Motor neuron (in vitro differentiated cells): ENCODE measurements around the gene SRSF4. TPM values are rescaled to one million over a fixed set of nuclear protein-coding genes. Genes with fewer than 3 reads are reported as not detected.

Experiments used
- ATAC-seq, 8 experiments: fragments of 200-7000 bp; cut with Tn5 transposase; replicated peaks in 6 of 8; 2 replicates each; pipeline ENCODE4 v1.8.0; 2021; ENCODE audit warnings: mild to moderate bottlenecking in 8 of 8, moderate library complexity in 8 of 8
- H3K27ac ChIP-seq, 2 donors: fragments of 250-450 bp; sonication (Bioruptor Pico); 2 replicates each; pipeline ENCODE4 v1.9.0; 2021; ENCODE audit warnings: antibody characterized with exemption in 2 of 2, mild to moderate bottlenecking in 2 of 2, moderate library complexity in 1 of 2
- H3K4me1 ChIP-seq, 2 donors: fragments of 250-450 bp; sonication (Bioruptor Pico); replicated peaks in 1 of 2; 2 replicates each; pipeline ENCODE4 v1.6.1; 2021; ENCODE audit warnings: antibody characterized with exemption in 2 of 2, mild to moderate bottlenecking in 2 of 2, moderate library complexity in 1 of 2
- H3K4me3 ChIP-seq, 5 donors: fragments of 250-450 bp; sonication (Bioruptor Pico); 2 replicates each; pipeline ENCODE4 v1.9.0; 2021; ENCODE audit warnings: antibody characterized with exemption in 5 of 5, mild to moderate bottlenecking in 5 of 5, moderate library complexity in 4 of 5
- WGBS, 10 experiments: fragments of 450-650 bp; shearing (Covaris generic); methylation state at CpG; one replicate each; pipeline ENCODE4 v1.0.0; 2022; 5-methylcytosine and 5-hydroxymethylcytosine counted together
- in situ Hi-C, 9 experiments: fragments of 400-800 bp; cut with MboI; loops; one replicate each; pipeline ENCODE4 v1.15.0; 2021; ENCODE audit warnings: low sequenced_read_pairs in 9 of 9, low pct_unique_long_range_greater_than_20kb in 2 of 9; ENCODE audit not compliant: unreplicated experiment in 9 of 9
- total RNA-seq, 8 experiments: library from RNA; unstranded; fragments of 300-600 nt; gene quantifications; 2 replicates each; pipeline versions ENCODE4 v1.2.3 to v1.2.4, GENCODE V29; 2022

Gene SRSF4
- total RNA-seq, 8 experiments from 2014 or later = 43.5 to 98.4 (median 79.6) TPM

DNA sequence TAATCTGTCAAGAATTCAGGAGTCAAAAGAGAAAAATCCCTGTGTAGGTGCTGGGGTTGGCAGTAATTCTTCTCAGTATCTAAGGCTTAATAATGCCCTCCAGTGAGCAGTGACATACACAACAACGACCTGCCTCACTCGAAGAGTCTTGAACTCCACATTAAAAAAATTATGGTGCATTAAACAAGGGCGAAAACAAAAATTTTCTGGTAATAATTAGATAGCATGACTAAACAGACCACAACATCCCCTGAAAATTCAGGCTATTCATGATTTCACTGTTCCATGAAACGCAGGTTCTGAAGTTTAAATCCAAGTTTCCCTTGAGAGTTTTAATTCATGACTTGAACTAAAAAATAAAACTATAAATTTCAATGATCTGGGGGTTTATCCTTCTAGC is 5.1 kb downstream of the SRSF4 start:
- ATAC-seq = no peak
- H3K4me1 ChIP-seq = peaks cover 12 to 17% of the 10 kb centered on the region in 2 donors
- WGBS, 10 experiments = 6 to 89% (median 63%) methylated on average over 1 to 4 of the region's 4 CpGs
- in situ Hi-C loops = loop anchor here in 6 of 9 experiments (25.0 kb wide), 1 partner anchor 289 kb away; no protein-coding TSS in a partner anchor
- H3K4me3 ChIP-seq = no peak overlapping the region
- no peak overlapping the region for H3K27ac ChIP-seq

DNA sequence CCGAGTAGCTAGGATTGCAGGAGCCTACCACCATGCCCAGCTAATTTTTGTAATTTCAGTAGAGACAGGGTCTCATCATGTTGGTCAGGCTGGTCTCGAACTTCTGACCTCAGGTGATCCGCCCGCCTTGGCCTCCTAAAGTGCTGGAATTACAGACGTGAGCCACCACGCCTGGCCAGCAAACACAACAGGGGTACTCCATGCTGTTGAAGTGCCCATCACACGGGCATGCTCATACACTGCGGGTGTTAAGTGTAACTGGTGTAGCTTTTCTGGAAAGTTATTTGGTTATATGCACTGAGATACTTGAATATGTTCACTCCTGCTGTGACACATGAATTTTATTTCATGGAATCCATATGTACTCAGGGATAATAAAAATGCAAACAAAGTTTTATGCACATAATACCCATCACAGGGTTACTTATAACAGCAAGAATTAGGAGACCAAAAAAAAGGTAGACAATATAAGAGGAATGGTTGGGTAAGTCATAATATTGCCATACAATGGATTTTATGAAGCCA is 9.2 kb downstream of the SRSF4 start:
- 53 to 100% (median 100%) methylated on average over 1 to 6 of the region's 8 CpGs; no CpG with 5 or more reads in 5 of the 10 experiments for WGBS, 10 experiments
- in situ Hi-C loops = no loop called here

DNA sequence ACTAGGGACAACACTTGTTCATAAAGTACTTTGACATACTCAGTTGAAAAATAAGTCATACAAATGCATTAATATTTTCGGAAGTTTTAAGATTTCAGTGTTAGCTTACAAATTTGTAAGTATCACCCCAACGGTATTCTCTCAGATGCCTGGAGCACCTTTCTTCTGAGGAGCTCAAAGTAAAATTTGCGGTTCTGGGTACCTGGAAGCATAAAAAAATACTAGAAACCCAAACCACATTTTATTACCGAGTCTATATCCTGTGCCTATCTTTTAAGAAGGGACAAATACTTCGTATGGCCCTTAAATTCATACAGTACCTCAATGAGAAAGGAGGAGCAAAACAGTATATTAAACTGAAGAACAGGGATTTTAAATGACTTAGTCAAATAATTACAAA is 10.2 kb downstream of the SRSF4 start:
- peaks cover 4 to 8% of the 10 kb centered on the region in 2 donors for H3K4me1 ChIP-seq
- in situ Hi-C loops = no loop called here
- no peak overlapping the region for H3K4me3 ChIP-seq
- no peak for ATAC-seq
- no peak overlapping the region for H3K27ac ChIP-seq
- WGBS, 10 experiments = 76 to 100% (median 90%) methylated on average over 1 to 5 of the region's 5 CpGs

More for the DNA sequence above, 9.2 kb downstream of the SRSF4 start:
- no peak overlapping the region for H3K27ac ChIP-seq
- H3K4me3 ChIP-seq = no peak overlapping the region
- H3K4me1 ChIP-seq = peaks cover 4 to 8% of the 10 kb centered on the region in 2 donors
- ATAC-seq = peak in 2 of 8 experiments; percentile 22 to 83

DNA sequence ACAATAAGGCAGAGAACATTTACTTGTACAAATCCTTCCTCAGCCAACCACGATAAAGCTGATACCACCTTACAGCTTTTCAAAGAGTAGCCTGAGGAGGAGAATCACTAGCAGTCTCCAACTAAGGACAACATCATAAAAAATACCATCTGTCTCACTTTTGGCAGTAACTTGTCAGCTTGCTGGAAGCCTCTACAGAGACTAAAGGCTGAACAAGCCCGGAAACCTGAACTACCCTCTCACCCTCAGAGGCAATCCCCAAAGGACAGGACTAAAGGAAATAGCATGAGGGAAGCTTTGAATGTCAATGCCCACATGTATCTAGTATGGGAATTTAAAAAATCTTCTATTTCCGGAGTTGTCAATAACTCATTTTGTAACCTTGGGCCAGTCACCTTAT is 10.6 kb downstream of the SRSF4 start:
- no peak overlapping the region for H3K27ac ChIP-seq
- peaks cover 4 to 8% of the 10 kb centered on the region in 2 donors for H3K4me1 ChIP-seq
- WGBS, 10 experiments = 0 to 83% (median 42%) methylated on average over 1 to 3 of the region's 3 CpGs; no CpG with 5 or more reads in 3 of the 10 experiments
- ATAC-seq = peak in 2 of 8 experiments; percentile 30 to 33
- H3K4me3 ChIP-seq = no peak overlapping the region
- in situ Hi-C loops = no loop called here

DNA sequence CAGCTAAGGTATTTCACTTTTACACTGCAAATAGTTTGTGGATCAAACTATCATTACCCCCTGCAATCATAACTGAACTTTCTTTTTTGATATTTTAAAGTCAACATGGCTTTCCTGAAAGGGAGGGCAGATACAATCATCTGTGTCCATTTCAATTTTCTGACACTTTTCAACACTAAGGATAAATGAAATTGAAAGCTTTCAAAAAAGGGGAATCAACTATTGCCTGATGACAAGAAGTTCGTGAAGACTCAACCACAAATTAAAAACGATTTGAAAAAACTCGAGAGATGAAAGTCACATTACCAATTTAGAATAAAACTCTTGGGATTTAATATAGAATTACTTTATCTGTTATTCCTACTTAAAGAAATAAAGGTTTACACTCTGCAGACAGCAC is 11.7 kb downstream of the SRSF4 start:
- peaks cover 4 to 8% of the 10 kb centered on the region in 2 donors for H3K4me1 ChIP-seq
- in situ Hi-C loops = no loop called here
- H3K4me3 ChIP-seq = no peak overlapping the region
- ATAC-seq = no peak
- no peak overlapping the region for H3K27ac ChIP-seq
- WGBS, 10 experiments = 24 to 100% (median 82%) methylated on average over 2 to 3 of the region's 3 CpGs; no CpG with 5 or more reads in 1 of the 10 experiments

DNA sequence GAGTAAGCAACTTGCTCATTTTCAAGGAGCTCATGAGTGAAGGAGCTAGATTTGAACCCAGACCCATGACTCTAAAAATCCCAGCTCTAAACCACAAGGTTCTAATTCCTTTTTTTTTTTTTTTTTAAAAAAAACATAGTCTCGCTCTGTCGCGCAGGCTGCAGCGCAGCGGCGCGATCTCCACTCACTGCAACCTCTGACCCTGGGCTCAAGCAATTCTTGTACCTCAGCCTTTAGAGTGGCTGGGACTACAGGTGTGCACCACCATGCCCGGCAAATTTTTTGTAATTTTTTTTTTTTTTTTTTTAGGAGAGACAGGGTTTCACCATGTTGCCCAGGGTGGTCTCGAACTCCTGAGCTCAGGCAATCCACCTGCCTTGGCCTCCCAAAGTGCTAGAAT is 13.8 kb downstream of the SRSF4 start:
- H3K4me1 ChIP-seq = peaks cover 17 to 19% of the 10 kb centered on the region in 2 donors
- no peak overlapping the region for H3K4me3 ChIP-seq
- ATAC-seq = no peak
- in situ Hi-C loops = no loop called here
- no peak overlapping the region for H3K27ac ChIP-seq
- 93 to 100% (median 97%) methylated on average over 1 to 8 of the region's 9 CpGs; no CpG with 5 or more reads in 1 of the 10 experiments for WGBS, 10 experiments

DNA sequence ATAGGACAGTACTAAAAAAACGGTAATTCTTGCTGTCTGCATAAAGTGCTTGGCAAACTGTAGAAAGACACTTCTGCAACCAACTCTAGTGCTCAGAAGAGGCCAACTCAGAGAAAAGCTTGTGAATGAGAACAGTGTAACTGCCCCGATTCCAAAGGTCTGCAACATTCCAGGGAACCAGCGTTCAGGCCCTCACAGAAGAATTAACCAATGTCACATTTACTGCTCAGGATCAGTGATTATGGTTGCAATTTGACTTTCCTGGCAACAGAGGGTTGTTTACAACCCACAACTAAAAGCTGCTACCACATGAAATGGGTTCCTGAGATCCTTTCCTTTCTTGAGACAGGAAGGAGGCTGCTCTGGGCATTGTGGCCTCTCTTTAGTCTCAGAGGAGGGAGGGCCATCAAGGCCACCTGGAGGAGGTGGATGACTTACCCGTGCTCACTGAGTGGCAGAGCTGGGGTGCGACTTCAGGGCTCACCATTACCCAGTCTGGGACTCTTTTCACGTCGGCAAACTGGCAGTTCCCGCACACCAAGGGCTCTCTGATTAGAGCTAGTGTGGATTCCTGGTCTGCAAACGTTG is 15.3 kb downstream of the SRSF4 start:
- no peak for ATAC-seq

DNA sequence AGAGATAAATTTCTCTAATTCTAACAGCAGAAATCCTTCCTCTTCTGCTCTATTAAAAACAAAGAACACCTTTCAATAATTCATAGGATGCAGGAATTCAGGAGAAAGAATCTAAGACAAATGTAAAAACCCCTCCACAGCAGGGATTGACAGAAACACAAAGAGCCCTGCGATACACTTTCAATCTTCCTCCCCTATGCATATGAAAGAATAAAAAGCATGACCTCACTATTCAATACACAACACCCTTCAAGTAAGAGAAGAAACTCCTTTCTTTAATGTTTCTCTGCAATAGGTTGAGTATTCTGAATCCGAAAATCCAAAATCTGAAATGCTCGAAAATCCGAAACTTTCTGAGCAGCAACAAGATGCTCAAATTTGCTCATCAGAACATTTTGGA is 17.1 kb downstream of the SRSF4 start:
- ATAC-seq = peak in 4 of 8 experiments; percentile 24 to 60 (median 30)
- in situ Hi-C loops = no loop called here
- Histone ChIP-seq H3K4me3 (no peak overlapping the region), H3K4me1 (peaks cover 11 to 13% of the 10 kb centered on the region in 2 donors), H3K27ac (no peak overlapping the region)
- 5 to 87% (median 70%) methylated on average over 1 to 4 of the region's 4 CpGs; no CpG with 5 or more reads in 2 of the 10 experiments for WGBS, 10 experiments

More for the DNA sequence above, 15.3 kb downstream of the SRSF4 start:
- H3K4me1 ChIP-seq = peaks cover 15 to 17% of the 10 kb centered on the region in 2 donors
- in situ Hi-C loops = no loop called here
- H3K27ac ChIP-seq = no peak overlapping the region
- H3K4me3 ChIP-seq = no peak overlapping the region
- WGBS, 10 experiments = 17 to 100% (median 77%) methylated on average over 1 to 8 of the region's 9 CpGs; no CpG with 5 or more reads in 1 of the 10 experiments

DNA sequence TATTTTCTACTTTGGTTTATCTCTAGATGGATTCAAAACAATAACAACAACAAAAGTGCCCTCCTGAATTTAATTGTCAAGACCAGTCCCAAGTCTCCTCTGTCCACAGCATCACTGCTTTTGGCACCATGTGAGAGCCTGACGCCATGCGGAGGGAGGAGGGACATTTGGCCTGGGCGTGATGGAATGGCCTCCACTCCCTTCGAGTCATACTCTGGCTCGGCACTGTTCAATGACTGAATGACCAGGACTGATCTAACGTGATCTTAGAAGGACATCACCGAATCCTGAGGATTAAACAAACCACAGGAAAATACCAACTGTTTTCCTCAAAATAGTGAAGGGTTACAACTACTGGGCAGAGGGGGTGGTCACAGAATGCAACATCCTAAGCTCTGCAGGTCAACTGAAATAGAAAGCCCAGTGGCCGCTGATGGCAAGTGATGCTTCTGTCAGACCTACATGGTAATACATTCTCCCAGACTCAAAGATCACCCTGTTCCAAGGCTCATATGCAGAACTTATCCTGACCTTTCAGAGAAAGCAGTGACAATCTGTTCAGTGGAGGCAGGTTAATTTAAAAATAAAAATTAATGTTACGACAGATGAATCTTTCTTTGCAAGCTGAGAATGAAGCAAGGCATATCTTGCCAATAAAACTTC is 19.1 kb downstream of the SRSF4 start:
- Histone ChIP-seq H3K4me3 (no peak overlapping the region), H3K4me1 (peaks cover 11 to 13% of the 10 kb centered on the region in 2 donors), H3K27ac (no peak overlapping the region)
- in situ Hi-C loops = no loop called here
- WGBS, 10 experiments = 65 to 100% (median 88%) methylated on average over 2 to 9 of the region's 9 CpGs; no CpG with 5 or more reads in 3 of the 10 experiments
- ATAC-seq = peak in 3 of 8 experiments; percentile 11 to 80 (median 62)

DNA sequence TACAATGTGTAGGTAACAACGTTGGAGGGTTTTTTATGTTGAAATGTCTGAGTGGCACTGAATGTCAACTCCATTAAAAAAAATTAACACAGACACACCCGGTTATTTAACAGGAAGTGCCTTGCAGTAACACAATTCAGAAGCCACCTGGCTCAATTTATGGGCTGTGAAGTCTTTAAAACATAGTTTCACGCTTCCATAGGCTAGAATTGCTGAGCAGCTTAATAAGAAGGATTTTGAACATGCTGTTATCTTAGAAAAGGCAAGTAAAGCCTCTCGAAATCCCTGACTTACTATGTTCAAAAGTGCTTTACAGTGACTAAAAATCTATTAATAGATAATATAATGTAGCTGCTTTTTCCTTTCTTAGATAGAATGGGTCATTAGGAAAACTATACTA is 19.7 kb downstream of the SRSF4 start:
- no peak overlapping the region for H3K4me3 ChIP-seq
- H3K27ac ChIP-seq = no peak overlapping the region
- in situ Hi-C loops = no loop called here
- no peak for ATAC-seq
- H3K4me1 ChIP-seq = peaks cover 11 to 13% of the 10 kb centered on the region in 2 donors
- WGBS, 10 experiments = 37 to 92% (median 83%) methylated on average over 3 to 4 of the region's 4 CpGs; no CpG with 5 or more reads in 1 of the 10 experiments

DNA sequence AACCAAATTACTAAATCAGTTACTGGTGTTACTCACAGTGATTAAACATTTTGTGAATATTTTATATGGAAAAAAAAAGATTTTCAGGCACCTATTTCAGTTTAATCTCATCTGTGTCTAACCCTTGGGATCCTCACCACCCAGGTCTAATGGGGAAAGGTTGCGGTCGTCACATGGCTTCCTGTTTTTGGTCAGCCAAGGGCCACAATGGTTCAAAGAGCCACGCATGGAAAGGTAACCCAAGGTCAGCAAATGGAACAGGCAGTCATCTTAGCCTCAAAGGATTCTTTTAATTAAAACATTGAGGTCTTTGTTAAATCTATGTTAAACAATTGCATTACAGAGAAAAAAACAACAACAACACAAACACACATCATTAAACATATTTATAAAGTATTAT is 21.9 kb downstream of the SRSF4 start:
- WGBS, 10 experiments = 76 to 100% (median 94%) methylated on average over 1 to 3 of the region's 3 CpGs; no CpG with 5 or more reads in 1 of the 10 experiments
- Histone ChIP-seq H3K4me3 (no peak overlapping the region), H3K27ac (no peak overlapping the region), H3K4me1 (peaks cover 10 to 12% of the 10 kb centered on the region in 2 donors)
- in situ Hi-C loops = no loop called here
- ATAC-seq = no peak

DNA sequence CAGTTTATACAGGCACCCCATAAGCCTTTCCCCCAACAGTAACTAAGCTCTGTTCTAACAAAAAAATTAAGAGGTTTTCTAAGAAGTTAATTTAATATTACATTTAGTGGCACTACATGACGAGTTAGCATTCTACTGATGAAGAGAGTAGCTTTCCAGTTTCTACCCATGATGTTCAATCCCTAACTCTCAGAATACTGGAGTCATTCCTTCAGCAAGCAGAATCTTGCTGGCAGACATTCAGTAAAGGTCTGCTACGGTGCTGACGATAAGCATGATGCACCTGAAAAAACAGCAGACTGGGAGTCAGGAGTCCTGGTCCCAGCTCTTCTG is 24.5 kb downstream of the SRSF4 start:
- no peak for ATAC-seq
- no peak overlapping the region for H3K27ac ChIP-seq
- no peak overlapping the region for H3K4me3 ChIP-seq
- in situ Hi-C loops = no loop called here
- H3K4me1 ChIP-seq = no peaks in the 10 kb centered on the region
- WGBS, 10 experiments = 90 to 98% (median 95%) methylated on average over 2 to 3 of the region's 3 CpGs; no CpG with 5 or more reads in 4 of the 10 experiments

DNA sequence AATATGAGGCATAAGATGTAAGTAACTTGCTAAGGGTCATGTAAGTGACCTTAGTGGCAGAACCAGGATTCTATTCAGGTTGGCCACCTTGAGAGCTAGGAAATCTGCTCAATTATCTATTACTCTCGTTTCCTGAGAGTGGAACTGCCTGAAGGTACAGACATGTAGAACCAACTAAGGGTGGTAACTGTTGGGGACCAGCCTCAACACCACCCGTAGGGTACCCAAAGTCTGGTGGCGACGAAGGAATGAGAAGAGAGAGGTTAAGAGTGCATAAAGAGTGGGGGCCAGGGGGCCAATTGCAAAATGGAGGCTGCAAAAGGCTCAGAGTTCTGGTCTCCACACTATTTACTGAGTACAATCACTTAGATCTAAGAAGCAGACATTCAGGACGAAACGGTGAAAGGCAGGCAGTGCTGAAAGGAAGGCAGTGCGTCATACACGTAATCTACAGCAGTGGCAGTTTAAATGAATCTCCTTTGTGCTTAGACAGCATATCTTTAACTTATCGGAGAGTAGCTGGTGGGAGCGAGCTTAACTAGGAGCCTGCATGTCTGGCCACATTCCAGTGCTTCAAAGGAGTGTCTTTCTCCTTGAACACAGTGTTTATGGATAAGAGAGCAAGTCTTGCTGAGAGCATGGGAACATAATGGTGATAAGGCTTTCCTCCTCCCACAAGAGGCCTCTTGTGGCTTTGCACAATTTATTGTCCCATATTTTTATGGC is 25.0 kb downstream of the SRSF4 start:
- no peak for ATAC-seq
- 66 to 96% (median 89%) methylated on average over 4 to 10 of the region's 10 CpGs; no CpG with 5 or more reads in 3 of the 10 experiments for WGBS, 10 experiments
- in situ Hi-C loops = no loop called here
- Histone ChIP-seq H3K27ac (no peak overlapping the region), H3K4me3 (no peak overlapping the region), H3K4me1 (no peaks in the 10 kb centered on the region)
